Endothelial cell of umbilical vein (primary cell): ENCODE results near the gene GLRX2.

ENCODE experiments used
- EZH2 ChIP-seq: IDR thresholded peaks from 2 replicates; pipeline ENCODE4 v1.6.1; 2012; ENCODE audit warnings: borderline replicate concordance, low read depth, mild to moderate bottlenecking, moderate library complexity, low read length, inconsistent platforms; ENCODE audit not compliant: severe bottlenecking
- MYC ChIP-seq: IDR thresholded peaks from one replicate; pipeline ENCODE4 v1.6.1; 2011; ENCODE audit warnings: mild to moderate bottlenecking, low read depth, low read length
- POLR2A ChIP-seq: IDR thresholded peaks from 2 replicates; pipeline ENCODE4 v1.6.1; 2012; ENCODE audit warnings: low read depth, mild to moderate bottlenecking, control low read depth, low read length
- TF ChIP-seq, protein P1 (sequence below), 2 donors: IDR thresholded peaks; 1 replicate in 1 of 2; 2 replicates in 1 of 2; pipeline ENCODE4 v1.5.1; 2011; ENCODE audit warnings: low read length in 2 of 2, mild to moderate bottlenecking in 2 of 2, moderate library complexity in 2 of 2, control low read depth in 1 of 2, inconsistent platforms in 1 of 2, low read depth in 1 of 2; ENCODE audit not compliant: insufficient read depth in 1 of 2; ENCODE audit errors: extremely low read depth in 1 of 2

GRCh38 chr1:193143285-193143684 lies 38.1 kb upstream of the GLRX2 start:
- TF ChIP-seq, protein P1, sequence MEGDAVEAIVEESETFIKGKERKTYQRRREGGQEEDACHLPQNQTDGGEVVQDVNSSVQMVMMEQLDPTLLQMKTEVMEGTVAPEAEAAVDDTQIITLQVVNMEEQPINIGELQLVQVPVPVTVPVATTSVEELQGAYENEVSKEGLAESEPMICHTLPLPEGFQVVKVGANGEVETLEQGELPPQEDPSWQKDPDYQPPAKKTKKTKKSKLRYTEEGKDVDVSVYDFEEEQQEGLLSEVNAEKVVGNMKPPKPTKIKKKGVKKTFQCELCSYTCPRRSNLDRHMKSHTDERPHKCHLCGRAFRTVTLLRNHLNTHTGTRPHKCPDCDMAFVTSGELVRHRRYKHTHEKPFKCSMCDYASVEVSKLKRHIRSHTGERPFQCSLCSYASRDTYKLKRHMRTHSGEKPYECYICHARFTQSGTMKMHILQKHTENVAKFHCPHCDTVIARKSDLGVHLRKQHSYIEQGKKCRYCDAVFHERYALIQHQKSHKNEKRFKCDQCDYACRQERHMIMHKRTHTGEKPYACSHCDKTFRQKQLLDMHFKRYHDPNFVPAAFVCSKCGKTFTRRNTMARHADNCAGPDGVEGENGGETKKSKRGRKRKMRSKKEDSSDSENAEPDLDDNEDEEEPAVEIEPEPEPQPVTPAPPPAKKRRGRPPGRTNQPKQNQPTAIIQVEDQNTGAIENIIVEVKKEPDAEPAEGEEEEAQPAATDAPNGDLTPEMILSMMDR (IDR thresholded peaks at IDR 0.05; ENCODE audit: extremely low read depth in 1 of 2, insufficient read depth in 1 of 2, low read depth in 1 of 2, low read length in 2 of 2), result no peak
- TF ChIP-seq MYC (no peak), POLR2A (no peak), EZH2 (no peak)
